PC-3 (cell line): ENCODE results near the gene ZNF587B.
"Not testable (repeated sequence)": the region's sequence is repeated elsewhere in the genome, so short reads cannot be mapped to it uniquely, and the experiment has no call there.

ENCODE experiments used
- CTCF ChIP-seq: fragments of 300-600 bp; sonication (generic); conservative IDR thresholded peaks from 2 replicates; pipeline ENCODE4 v1.5.1; 2017; ENCODE audit warnings: antibody characterized with exemption, low read depth, mild to moderate bottlenecking, low read length
- EZH2phosphoT487 ChIP-seq: fragments of 300-600 bp; sonication (generic); IDR thresholded peaks from 2 replicates; pipeline ENCODE4 v1.6.1; 2018; ENCODE audit warnings: mild to moderate bottlenecking, antibody characterized with exemption, low read length, borderline replicate concordance

GRCh38 chr19:57849666-57850473 lies 19.8 kb downstream of the ZNF587B start, which contains the start of gene ZNF587:
- TF ChIP-seq CTCF, EZH2phosphoT487: not testable (repeated sequence)
